H54 (cell line): ENCODE data around the gene KRTAP10-11.

Source experiments
- DNase-seq: peaks from one replicate; pipeline ENCODE4 v3.0.0; 2011; ENCODE audit warnings: low spot score, mixed read lengths; ENCODE audit not compliant: insufficient read length
- FAIRE-seq: peaks from 3 replicates; lab custom pipeline; 2011; peaks lifted over from hg19 to GRCh38; lab: Jason Lieb, UNC
- POLR2A ChIP-seq: IDR thresholded peaks from 2 replicates; pipeline ENCODE4 v1.6.1; 2011; ENCODE audit warnings: low read depth, mild to moderate bottlenecking, low read length

Gene KRTAP10-11

DNA sequence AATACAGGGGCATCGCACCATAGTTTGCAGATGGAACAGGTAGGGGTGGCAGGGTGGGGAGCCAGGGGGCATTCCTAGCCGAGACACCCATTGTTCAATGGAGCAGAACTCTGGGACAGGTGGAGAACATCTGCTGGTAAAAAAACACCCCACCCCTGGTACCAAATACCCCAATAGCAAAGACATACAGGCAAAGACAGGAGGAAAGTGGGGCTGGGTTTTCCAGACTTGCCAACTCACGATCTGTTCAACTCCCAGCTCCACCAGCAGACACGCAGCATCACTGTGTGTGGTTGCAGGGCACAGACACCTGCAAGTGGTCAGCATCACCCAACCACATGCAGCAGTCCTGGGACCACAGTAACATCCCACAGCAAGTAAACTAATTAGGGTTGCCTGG lies 34.7 kb upstream of the KRTAP10-11 start:
- no peak for TF ChIP-seq POLR2A
- FAIRE-seq (no peak), DNase-seq (no peak)

DNA sequence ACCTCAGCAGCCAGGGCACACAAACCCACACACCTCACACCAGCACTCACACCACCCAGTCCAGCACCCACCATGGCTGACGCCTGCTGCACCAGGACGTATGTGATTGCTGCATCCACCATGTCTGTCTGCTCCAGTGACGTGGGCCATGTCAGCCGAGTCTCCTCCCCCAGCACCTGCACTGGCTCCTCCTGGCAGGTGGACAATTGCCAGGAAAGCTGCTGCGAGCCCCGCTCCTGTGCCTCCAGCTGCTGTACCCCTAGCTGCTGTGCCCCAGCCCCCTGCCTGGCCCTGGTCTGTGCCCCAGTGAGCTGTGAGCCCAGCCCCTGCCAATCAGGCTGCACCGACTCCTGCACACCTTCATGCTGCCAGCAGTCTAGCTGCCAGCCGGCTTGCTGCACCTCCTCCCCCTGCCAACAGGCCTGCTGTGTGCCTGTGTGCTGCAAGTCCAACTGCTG lies 34.2 kb upstream of the KRTAP10-11 start, which contains the start of gene KRTAP10-8:
KRTAP10-8 (plus strand) TSS at position 51 of the 458 bp plus-strand sequence; CDS start at position 73, 22 bp downstream.
- no peak for TF ChIP-seq POLR2A
- FAIRE-seq, result no peak
- no peak for DNase-seq

DNA sequence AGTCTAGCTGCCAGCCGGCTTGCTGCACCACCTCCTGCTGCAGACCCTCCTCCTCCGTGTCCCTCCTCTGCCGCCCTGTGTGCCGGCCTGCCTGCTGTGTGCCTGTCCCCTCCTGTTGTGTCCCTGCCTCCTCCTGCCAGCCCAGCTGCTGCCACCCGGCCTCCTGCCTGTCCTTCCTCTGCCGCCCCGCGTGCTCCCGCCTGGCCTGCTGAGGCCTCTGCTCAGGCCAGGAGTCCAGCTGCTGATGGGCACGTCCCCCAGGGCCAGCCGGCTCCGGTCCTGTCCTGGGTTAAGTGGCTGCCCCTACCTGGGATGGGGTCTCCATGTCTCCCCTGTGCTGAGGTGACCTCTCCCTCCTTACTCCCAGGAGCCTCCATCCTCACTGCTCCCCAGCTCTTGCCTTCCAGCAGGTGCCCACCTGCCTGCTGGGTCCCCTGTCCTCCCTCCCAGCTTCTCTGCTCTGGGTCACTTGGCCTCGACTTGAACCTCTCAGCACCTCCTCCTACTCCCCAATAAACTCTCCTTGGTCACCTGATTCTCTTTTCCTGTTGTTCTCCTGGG lies 33.5 kb upstream of the KRTAP10-11 start:
- DNase-seq (no peak), FAIRE-seq (no peak)
- no peak for TF ChIP-seq POLR2A

DNA sequence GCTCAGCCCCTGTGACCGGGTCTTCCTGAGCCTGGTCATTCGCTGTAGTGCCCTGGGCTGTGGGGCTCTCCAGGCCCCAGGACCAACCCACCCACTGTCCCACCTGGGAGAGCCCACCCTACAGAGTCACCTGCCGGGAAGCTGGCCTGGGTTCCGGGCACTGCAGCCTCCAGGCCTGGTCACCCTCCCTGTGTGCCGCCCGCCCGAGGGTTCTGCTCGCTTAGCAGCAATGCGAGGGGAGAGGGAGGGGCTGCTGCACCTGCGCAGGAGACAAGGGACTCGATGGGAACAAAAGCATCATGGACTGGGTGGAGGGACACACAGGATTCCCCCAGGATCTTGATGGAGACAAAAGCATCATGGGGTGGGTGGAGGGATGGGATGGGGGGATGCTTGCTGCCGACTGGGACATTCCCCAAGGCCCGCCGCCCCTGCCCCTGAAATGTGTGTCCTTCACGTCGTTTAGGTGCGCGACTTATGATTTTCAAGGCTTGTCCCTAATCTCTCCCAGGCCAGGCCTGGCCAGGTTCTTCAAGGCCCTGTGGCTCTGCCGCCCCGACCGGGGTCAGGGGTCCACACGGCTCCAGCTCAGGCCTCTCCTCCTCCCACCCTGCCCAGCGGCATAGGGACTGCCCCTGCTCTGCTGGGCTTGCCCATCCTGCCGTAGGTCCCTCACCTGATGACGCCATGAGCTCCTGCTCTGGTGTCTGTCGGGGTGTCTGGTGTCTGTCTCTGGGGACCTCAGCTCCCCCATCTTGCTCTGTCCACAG lies 32.6 kb upstream of the KRTAP10-11 start:
- DNase-seq (no peak), FAIRE-seq (no peak)
- TF ChIP-seq POLR2A, result no peak

GRCh38 chr21:44614161-44614631 lies 32.0 kb upstream of the KRTAP10-11 start:
- FAIRE-seq (no peak), DNase-seq (no peak)
- no peak for TF ChIP-seq POLR2A

GRCh38 chr21:44614961-44615391 lies 31.2 kb upstream of the KRTAP10-11 start:
- FAIRE-seq, result no peak
- DNase-seq, result no peak

DNA sequence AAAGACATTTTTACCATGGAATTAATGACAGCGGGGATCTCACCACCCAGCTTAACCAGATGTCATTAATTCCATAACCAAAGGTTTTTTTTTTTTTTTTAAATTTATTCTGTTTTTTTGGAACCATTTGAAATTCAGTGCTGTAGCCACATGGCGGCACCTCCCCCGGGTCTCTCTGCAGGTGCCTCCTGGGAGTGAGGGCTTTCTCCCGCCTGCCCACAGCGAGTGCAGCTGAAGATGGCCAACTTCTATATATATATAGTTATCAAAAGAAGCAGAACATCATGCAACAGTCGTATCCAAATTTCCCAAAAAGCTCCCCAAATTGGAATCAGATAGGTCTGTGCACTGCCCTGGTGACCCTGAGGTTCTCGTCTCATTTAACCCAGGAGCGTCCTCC lies 30.7 kb upstream of the KRTAP10-11 start:
- no peak for TF ChIP-seq POLR2A
- FAIRE-seq (no peak), DNase-seq (no peak)

More at GRCh38 chr21:44614961-44615391, 31.2 kb upstream of the KRTAP10-11 start:
- TF ChIP-seq POLR2A, result no peak

DNA sequence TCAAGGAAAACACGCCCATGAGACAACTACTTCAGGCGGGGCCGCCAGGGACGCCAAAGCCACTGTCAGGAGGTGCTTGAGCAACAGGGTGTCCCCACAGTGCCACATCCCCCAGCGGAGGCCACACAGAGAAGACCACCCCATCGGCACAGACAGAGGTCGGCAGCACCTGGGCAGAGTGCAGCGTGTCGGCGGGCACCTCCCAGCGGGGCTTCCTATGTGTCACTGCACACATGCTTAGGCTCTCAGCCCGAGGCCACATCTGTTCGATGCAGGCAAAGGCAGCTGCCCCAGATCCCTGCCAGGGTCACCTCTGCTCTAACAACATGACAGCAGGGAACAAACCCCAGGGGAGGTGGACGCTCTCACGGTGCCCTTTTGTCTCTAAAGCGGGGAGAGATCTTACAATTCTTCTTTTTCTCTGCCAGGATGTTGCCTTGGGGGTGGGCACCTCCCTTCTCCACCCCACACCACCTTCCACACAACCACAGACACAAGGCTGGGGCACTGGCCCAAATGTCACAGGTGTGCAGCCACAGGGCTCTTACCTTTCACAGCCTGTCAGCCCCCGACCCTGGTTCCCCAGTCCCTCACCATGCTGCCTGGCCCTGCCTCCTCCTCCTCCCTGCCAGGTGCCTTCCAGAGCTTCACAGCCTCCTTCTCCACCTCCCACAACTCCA lies 30.2 kb upstream of the KRTAP10-11 start:
- no peak for TF ChIP-seq POLR2A
- DNase-seq (no peak), FAIRE-seq (no peak)

DNA sequence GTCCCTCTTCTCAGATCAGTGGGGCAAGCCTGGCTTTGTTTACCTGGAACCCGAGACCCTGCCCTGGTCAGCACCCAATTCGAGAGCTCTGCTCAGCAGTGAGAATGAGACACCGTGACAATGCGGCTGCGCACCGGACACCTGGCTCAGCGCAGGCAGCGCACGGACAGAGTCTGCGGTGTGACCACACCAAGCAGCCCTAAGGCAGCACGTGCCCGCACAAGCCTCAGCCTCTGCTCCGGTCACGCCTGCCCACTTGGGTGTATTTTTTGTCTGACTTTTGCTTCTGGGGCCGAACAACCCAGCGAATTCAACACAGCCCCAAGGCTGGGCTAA lies 29.7 kb upstream of the KRTAP10-11 start:
- DNase-seq (no peak), FAIRE-seq (no peak)
- no peak for TF ChIP-seq POLR2A

- FAIRE-seq, result no peak
- TF ChIP-seq POLR2A, result no peak
- no peak for DNase-seq
These were observed 29.1 kb upstream of the KRTAP10-11 start for GRCh38 chr21:44617071-44617501.

- DNase-seq, result no peak
- TF ChIP-seq POLR2A, result no peak
- no peak for FAIRE-seq
These were observed 27.7 kb upstream of the KRTAP10-11 start for GRCh38 chr21:44618504-44618903.

- FAIRE-seq, result no peak
- no peak for DNase-seq
- TF ChIP-seq POLR2A, result no peak
These were observed 27.3 kb upstream of the KRTAP10-11 start for GRCh38 chr21:44618909-44619308.

- FAIRE-seq (no peak), DNase-seq (no peak)
- no peak for TF ChIP-seq POLR2A
These were observed 26.3 kb upstream of the KRTAP10-11 start for GRCh38 chr21:44619886-44620285.

GRCh38 chr21:44623575-44623974 lies 22.6 kb upstream of the KRTAP10-11 start:
- no peak for FAIRE-seq
- no peak for DNase-seq
- TF ChIP-seq POLR2A, result no peak
